ENCODE data around the gene PRDM15.

The PRDM15 gene

GRCh38 chr21:41866274-41866809, 12.8 kb downstream of the PRDM15 start:
- Histone ChIP-seq H3K4me1 (ENCODE audit: control insufficient read depth, low read depth, low read length) (no peaks in the 10 kb centered on the region), H3K9ac (ENCODE audit: low read length) (no peak overlapping the region)

GRCh38 chr21:41865002-41865777, 14.0 kb downstream of the PRDM15 start:
- H3K27me3 ChIP-seq (ENCODE audit: control insufficient read depth, insufficient read depth, low read length): no peaks in the 10 kb centered on the region
- no peaks in the 10 kb centered on the region for H3K9me3 ChIP-seq (ENCODE audit: control insufficient read depth, low read depth, low read length)
- no peaks in the 10 kb centered on the region for H3K4me1 ChIP-seq (ENCODE audit: control insufficient read depth, low read depth, low read length)
- H3K36me3 ChIP-seq (ENCODE audit: control insufficient read depth, low read depth, low read length): no peaks in the 10 kb centered on the region
- H3K27ac ChIP-seq (ENCODE audit: low read length): no peak overlapping the region
- no peak overlapping the region for H3K4me3 ChIP-seq (ENCODE audit: low read length)
- H3K9ac ChIP-seq (ENCODE audit: low read length): no peak overlapping the region

More at GRCh38 chr21:41866274-41866809, 12.8 kb downstream of the PRDM15 start:
- Histone ChIP-seq H3K4me3 (ENCODE audit: low read length) (no peak overlapping the region), H3K27ac (ENCODE audit: low read length) (no peak overlapping the region), H3K9me3 (ENCODE audit: control insufficient read depth, low read depth, low read length) (no peaks in the 10 kb centered on the region), H3K36me3 (ENCODE audit: control insufficient read depth, low read depth, low read length) (no peaks in the 10 kb centered on the region), H3K27me3 (ENCODE audit: control insufficient read depth, insufficient read depth, low read length) (no peaks in the 10 kb centered on the region)

GRCh38 chr21:41864311-41865001, 14.7 kb downstream of the PRDM15 start:
- Histone ChIP-seq H3K9ac (ENCODE audit: low read length) (no peak overlapping the region), H3K4me1 (ENCODE audit: control insufficient read depth, low read depth, low read length) (no peaks in the 10 kb centered on the region), H3K36me3 (ENCODE audit: control insufficient read depth, low read depth, low read length) (no peaks in the 10 kb centered on the region), H3K27ac (ENCODE audit: low read length) (no peak overlapping the region), H3K4me3 (ENCODE audit: low read length) (no peak overlapping the region), H3K27me3 (ENCODE audit: control insufficient read depth, insufficient read depth, low read length) (no peaks in the 10 kb centered on the region), H3K9me3 (ENCODE audit: control insufficient read depth, low read depth, low read length) (no peaks in the 10 kb centered on the region)

GRCh38 chr21:41863439-41863740, 15.8 kb downstream of the PRDM15 start:
- Histone ChIP-seq H3K27me3 (ENCODE audit: control insufficient read depth, insufficient read depth, low read length) (no peaks in the 10 kb centered on the region), H3K9ac (ENCODE audit: low read length) (no peak overlapping the region), H3K4me3 (ENCODE audit: low read length) (no peak overlapping the region), H3K9me3 (ENCODE audit: control insufficient read depth, low read depth, low read length) (no peaks in the 10 kb centered on the region), H3K4me1 (ENCODE audit: control insufficient read depth, low read depth, low read length) (no peaks in the 10 kb centered on the region), H3K36me3 (ENCODE audit: control insufficient read depth, low read depth, low read length) (peaks cover 6% of the 10 kb centered on the region), H3K27ac (ENCODE audit: low read length) (no peak overlapping the region)

GRCh38 chr21:41861987-41862386, 17.2 kb downstream of the PRDM15 start:
- Histone ChIP-seq H3K9ac (ENCODE audit: low read length) (no peak overlapping the region), H3K36me3 (ENCODE audit: control insufficient read depth, low read depth, low read length) (peaks cover 8% of the 10 kb centered on the region), H3K27ac (ENCODE audit: low read length) (no peak overlapping the region), H3K4me1 (ENCODE audit: control insufficient read depth, low read depth, low read length) (no peaks in the 10 kb centered on the region), H3K27me3 (ENCODE audit: control insufficient read depth, insufficient read depth, low read length) (no peaks in the 10 kb centered on the region), H3K4me3 (ENCODE audit: low read length) (no peak overlapping the region), H3K9me3 (ENCODE audit: control insufficient read depth, low read depth, low read length) (no peaks in the 10 kb centered on the region)

- Histone ChIP-seq H3K4me3 (ENCODE audit: low read length) (no peak overlapping the region), H3K36me3 (ENCODE audit: control insufficient read depth, low read depth, low read length) (peaks cover 13% of the 10 kb centered on the region), H3K27me3 (ENCODE audit: control insufficient read depth, insufficient read depth, low read length) (no peaks in the 10 kb centered on the region), H3K9ac (ENCODE audit: low read length) (no peak overlapping the region), H3K27ac (ENCODE audit: low read length) (no peak overlapping the region), H3K4me1 (ENCODE audit: control insufficient read depth, low read depth, low read length) (no peaks in the 10 kb centered on the region), H3K9me3 (ENCODE audit: control insufficient read depth, low read depth, low read length) (no peaks in the 10 kb centered on the region)
Measured at GRCh38 chr21:41861255-41861654, 17.9 kb downstream of the PRDM15 start.

GRCh38 chr21:41859297-41859980, 19.7 kb downstream of the PRDM15 start:
- Histone ChIP-seq H3K36me3 (ENCODE audit: control insufficient read depth, low read depth, low read length) (peaks cover 18% of the 10 kb centered on the region), H3K4me3 (ENCODE audit: low read length) (no peak overlapping the region), H3K4me1 (ENCODE audit: control insufficient read depth, low read depth, low read length) (no peaks in the 10 kb centered on the region), H3K27ac (ENCODE audit: low read length) (no peak overlapping the region), H3K27me3 (ENCODE audit: control insufficient read depth, insufficient read depth, low read length) (no peaks in the 10 kb centered on the region), H3K9ac (ENCODE audit: low read length) (no peak overlapping the region), H3K9me3 (ENCODE audit: control insufficient read depth, low read depth, low read length) (no peaks in the 10 kb centered on the region)

GRCh38 chr21:41858466-41859296, 20.5 kb downstream of the PRDM15 start:
- Histone ChIP-seq H3K9me3 (ENCODE audit: control insufficient read depth, low read depth, low read length) (no peaks in the 10 kb centered on the region), H3K4me3 (ENCODE audit: low read length) (no peak overlapping the region), H3K4me1 (ENCODE audit: control insufficient read depth, low read depth, low read length) (no peaks in the 10 kb centered on the region), H3K36me3 (ENCODE audit: control insufficient read depth, low read depth, low read length) (peaks cover 23% of the 10 kb centered on the region), H3K9ac (ENCODE audit: low read length) (no peak overlapping the region), H3K27me3 (ENCODE audit: control insufficient read depth, insufficient read depth, low read length) (no peaks in the 10 kb centered on the region), H3K27ac (ENCODE audit: low read length) (no peak overlapping the region)

- peaks cover 23% of the 10 kb centered on the region for H3K36me3 ChIP-seq (ENCODE audit: control insufficient read depth, low read depth, low read length)
- no peak overlapping the region for H3K4me3 ChIP-seq (ENCODE audit: low read length)
- H3K27me3 ChIP-seq (ENCODE audit: control insufficient read depth, insufficient read depth, low read length): no peaks in the 10 kb centered on the region
- no peaks in the 10 kb centered on the region for H3K4me1 ChIP-seq (ENCODE audit: control insufficient read depth, low read depth, low read length)
- H3K27ac ChIP-seq (ENCODE audit: low read length): no peak overlapping the region
- H3K9ac ChIP-seq (ENCODE audit: low read length): no peak overlapping the region
- H3K9me3 ChIP-seq (ENCODE audit: control insufficient read depth, low read depth, low read length): no peaks in the 10 kb centered on the region
Measured at GRCh38 chr21:41857771-41858300, 21.3 kb downstream of the PRDM15 start.

- Histone ChIP-seq H3K27me3 (ENCODE audit: control insufficient read depth, insufficient read depth, low read length) (no peaks in the 10 kb centered on the region), H3K9me3 (ENCODE audit: control insufficient read depth, low read depth, low read length) (no peaks in the 10 kb centered on the region), H3K4me1 (ENCODE audit: control insufficient read depth, low read depth, low read length) (no peaks in the 10 kb centered on the region), H3K36me3 (ENCODE audit: control insufficient read depth, low read depth, low read length) (peaks cover 23% of the 10 kb centered on the region), H3K9ac (ENCODE audit: low read length) (no peak overlapping the region), H3K27ac (ENCODE audit: low read length) (no peak overlapping the region), H3K4me3 (ENCODE audit: low read length) (no peak overlapping the region)
Measured at GRCh38 chr21:41856572-41856971, 22.6 kb downstream of the PRDM15 start.
